ENCODE results near the gene PRR3. TPM values are rescaled to one million over a fixed set of nuclear protein-coding genes. Genes with fewer than 3 reads are reported as not detected.

Gene PRR3
- total and polyA plus RNA-seq, 2 of the 4 experiments (the other 2 are of a cell fraction): 7.2 to 17.3 TPM

- H2BK5ac ChIP-seq (ENCODE audit: low read depth, low read length, poor library complexity, severe bottlenecking): no peak overlapping the region
- no peaks in the 10 kb centered on the region for H3K9me3 ChIP-seq (ENCODE audit: control insufficient read depth, insufficient read depth, low read length)
- H3K4ac ChIP-seq (ENCODE audit: low read depth, low read length): no peak overlapping the region
- no peak overlapping the region for H4K8ac ChIP-seq (ENCODE audit: low read depth in 2 of 2, low read length in 2 of 2)
- H2BK120ac ChIP-seq (ENCODE audit: low read depth, low read length): no peak overlapping the region
- no peak overlapping the region for H3K27ac ChIP-seq (ENCODE audit: insufficient read depth, low read length)
- peaks cover 4 to 46% of the 10 kb centered on the region in 2 experiments for H3K79me1 ChIP-seq (ENCODE audit: low read depth in 1 of 2, low read length in 2 of 2)
- no peaks in the 10 kb centered on the region for H3K27me3 ChIP-seq (ENCODE audit: control insufficient read depth, insufficient read depth, low read length)
- no peak overlapping the region for H2AK9ac ChIP-seq (replicated peaks; ENCODE audit: low read depth, low read length, poor library complexity)
- H3K18ac ChIP-seq (ENCODE audit: low read depth, low read length): no peak overlapping the region
- H3K9me1 ChIP-seq (ENCODE audit: insufficient read depth, low read length): peaks cover 2% of the 10 kb centered on the region; the same call in 1 of the 2 replicates
- H3K4me2 ChIP-seq (ENCODE audit: low read depth, low read length): no peak overlapping the region
- H3K4me1 ChIP-seq (ENCODE audit: control insufficient read depth, insufficient read depth, low read length): peaks cover 2% of the 10 kb centered on the region
- CTCF ChIA-PET: no interaction called here
- H2AK5ac ChIP-seq (ENCODE audit: low read depth, low read length): no peak overlapping the region
- in situ Hi-C loops (cut with MboI; ENCODE audit: low sequenced_read_pairs): no loop called here
- intact Hi-C loops (cut with micrococcal nuclease): no loop called here
- no peak overlapping the region for H3K56ac ChIP-seq (ENCODE audit: extremely low read depth, insufficient read depth, low read length)
- WGBS, 2 experiments (ENCODE audit: extremely low coverage in 2 of 2, insufficient read length in 1 of 2): 98% methylated on average over 9 of the region's 14 CpGs; no CpG with 5 or more reads in 1 of the 2 experiments
- H4K91ac ChIP-seq (ENCODE audit: insufficient read depth, low read depth, low read length): no peak overlapping the region
- H3K23ac ChIP-seq (ENCODE audit: low read depth, low read length): no peak overlapping the region
- ATAC-seq (ENCODE audit: low read depth) (no peak), DNase-seq (no peak)
- TSS peak; percentile 16 for BruUV-seq (replicated peaks)
- no peak overlapping the region for H3K9ac ChIP-seq (ENCODE audit: low read depth, low read length)
- no peak overlapping the region for H3K14ac ChIP-seq (replicated peaks; ENCODE audit: low read depth, low read length)
- peaks cover 16% of the 10 kb centered on the region for H3K36me3 ChIP-seq (ENCODE audit: control insufficient read depth, insufficient read depth, low read length)
- no peak overlapping the region for H2BK15ac ChIP-seq (ENCODE audit: low read depth, low read length)
- H2BK20ac ChIP-seq (ENCODE audit: low read depth, low read length): no peak overlapping the region
- no peak overlapping the region for H3K4me3 ChIP-seq (ENCODE audit: insufficient read depth, low read depth, low read length)
- POLR2A ChIA-PET (ENCODE audit: unreplicated experiment): no interaction called here
- no peak overlapping the region for H2AFZ ChIP-seq (replicated peaks; ENCODE audit: low read length, poor library complexity)
- H4K20me1 ChIP-seq (ENCODE audit: insufficient read depth, low read length): peaks cover 8% of the 10 kb centered on the region; the same call in 1 of the 2 replicates
- H4K5ac ChIP-seq (ENCODE audit: low read depth, low read length): no peak overlapping the region
- dilution Hi-C loops (cut with HindIII; ENCODE audit: low sequenced_read_pairs, unreplicated experiment): no loop called here
- no peak for TF ChIP-seq USF2 (IDR thresholded peaks at IDR 0.05; ENCODE audit: low read depth, low read length)
- no peak for TF ChIP-seq RFX5 (IDR thresholded peaks at IDR 0.05; ENCODE audit: low read depth, low read length)
- no peak for TF ChIP-seq SMC3 (IDR thresholded peaks at IDR 0.05; ENCODE audit: low read depth, low read length)
- no peak for TF ChIP-seq RAD21 (IDR thresholded peaks at IDR 0.05; ENCODE audit: low read length)
- no peak for TF ChIP-seq NFE2L2 (IDR thresholded peaks at IDR 0.05; ENCODE audit: low read depth, low read length)
- TF ChIP-seq MAZ (IDR thresholded peaks at IDR 0.05; ENCODE audit: borderline replicate concordance, low read depth, low read length): no peak
- no peak for TF ChIP-seq MXI1 (IDR thresholded peaks at IDR 0.05; ENCODE audit: borderline replicate concordance, low read depth, low read length)
- TF ChIP-seq MAFK (IDR thresholded peaks at IDR 0.05; ENCODE audit: low read depth, low read length): no peak
- no peak for TF ChIP-seq CEBPB (IDR thresholded peaks at IDR 0.05; ENCODE audit: low read depth, low read length)
- TF ChIP-seq BHLHE40 (IDR thresholded peaks at IDR 0.05; ENCODE audit: low read depth, low read length): no peak
- TF ChIP-seq FOS (IDR thresholded peaks at IDR 0.05; ENCODE audit: low read depth, low read length): no peak
- TF ChIP-seq CHD1 (IDR thresholded peaks at IDR 0.05; ENCODE audit: low read depth, low read length): no peak
- no peak for TF ChIP-seq CTCF (conservative IDR thresholded peaks at IDR 0.05; ENCODE audit: low read depth, low read length)
- no peak for TF ChIP-seq RCOR1 (IDR thresholded peaks at IDR 0.05; ENCODE audit: insufficient replicate concordance, low read length)
These were observed 5.7 kb downstream of the PRR3 start for GRCh38 chr6:30562470-30563425.
